Kidney (tissue), 14 donors: Measurements from ENCODE around the gene SF3B1. TPM values are rescaled to one million over a fixed set of nuclear protein-coding genes. Genes with fewer than 3 reads are reported as not detected.
"Not testable (repeated sequence)": the region's sequence is repeated elsewhere in the genome, so short reads cannot be mapped to it uniquely, and the experiment has no call there.

Experiments
- DNase-seq, 5 donors: peaks; one replicate each; pipeline ENCODE4 v3.0.0-alpha.2; 2013 to 2020
- FAIRE-seq: peaks from 2 replicates; lab custom pipeline; 2012; peaks lifted over from hg19 to GRCh38; lab: Jason Lieb, UNC
- H3K27ac ChIP-seq, 2 donors: one replicate each; pipeline ENCODE4 v1.7.0; 2013; ENCODE audit warnings: low read depth in 2 of 2, low read length in 2 of 2, inconsistent platforms in 1 of 2
- H3K27me3 ChIP-seq: one replicate; pipeline ENCODE4 v1.7.1; 2013; ENCODE audit warnings: low read length, inconsistent platforms; ENCODE audit not compliant: control insufficient read depth, insufficient read depth
- H3K36me3 ChIP-seq, 3 donors: one replicate each; pipeline versions ENCODE4 v1.7.0 to v1.7.1; 2013; ENCODE audit warnings: low read length in 3 of 3, control low read depth in 1 of 3, inconsistent platforms in 1 of 3; ENCODE audit not compliant: insufficient read depth in 3 of 3, control insufficient read depth in 2 of 3
- H3K4me1 ChIP-seq, 3 donors: one replicate each; pipeline versions ENCODE4 v1.7.0 to v1.7.1; 2013; ENCODE audit warnings: low read length in 3 of 3, inconsistent platforms in 1 of 3, low read depth in 1 of 3; ENCODE audit not compliant: control insufficient read depth in 2 of 3, insufficient read depth in 2 of 3
- H3K4me3 ChIP-seq, 3 donors: one replicate each; pipeline versions ENCODE4 v1.7.0 to v1.8.1; 2013; ENCODE audit warnings: low read length in 3 of 3, control low read depth in 1 of 3, inconsistent platforms in 1 of 3
- H3K9ac ChIP-seq, 3 donors: one replicate each; pipeline versions ENCODE4 v1.7.0 to v1.7.1; 2013; ENCODE audit warnings: low read length in 3 of 3, control low read depth in 1 of 3, inconsistent platforms in 1 of 3
- H3K9me3 ChIP-seq, 3 donors: one replicate each; pipeline versions ENCODE4 v1.7.0 to v1.7.1; 2013; ENCODE audit warnings: low read length in 3 of 3, control low read depth in 1 of 3, inconsistent platforms in 1 of 3; ENCODE audit not compliant: control insufficient read depth in 2 of 3, insufficient read depth in 1 of 3
- CTCF ChIP-seq: IDR thresholded peaks from 3 replicates; pipeline ENCODE4 v1.5.1; 2012; ENCODE audit warnings: mild to moderate bottlenecking, moderate library complexity, borderline replicate concordance; ENCODE audit not compliant: insufficient read depth; ENCODE audit errors: extremely low read depth
- intact Hi-C: fragments of 100-400 bp; cut with DNase I; formaldehyde crosslinking; loops from one replicate; pipeline ENCODE4 v1.11.1; 2022
- polyA plus RNA-seq: library from polyadenylated mRNA; stranded (reverse); fragments of 350-450 nt; fragmentation: Illumina TruSeq; extraction: RNeasy Lipid Tissue Mini Kit (QIAGEN cat#74804); gene quantifications from one replicate; pipeline ENCODE4 v1.2.3, GENCODE V29; 2014; ENCODE audit warnings: low read depth, low replicate concordance; ENCODE audit not compliant: insufficient read depth
- total RNA-seq: library from RNA; stranded (reverse); fragmentation: NEBNext Ultra II Directional; extraction: Animal tissue kit (Norgen Biotek cat#: 25700); gene quantifications from one replicate; pipeline ENCODE4 v1.2.1, GENCODE V29; 2021
- donor health status: control.
- donor health status: control.
- donor health status: control.
- donor health status: control.
- donor health status: control.
- donor health status: DM: yes; HTN: yes; CAD: no.
- donor health status: Normal renal cell carcinoma (clear cell type).

SF3B1 gene
- total and polyA plus RNA-seq, 2 donors from 2014 or later: 185 to 244 TPM

- no peak for DNase-seq
- H3K9ac ChIP-seq: no peak overlapping the region
- no peak overlapping the region for H3K27ac ChIP-seq
- FAIRE-seq: no peak
- H3K9me3 ChIP-seq: no peaks in the 10 kb centered on the region
- no peaks in the 10 kb centered on the region for H3K27me3 ChIP-seq
- peaks cover 0 to 3% (median 0%) of the 10 kb centered on the region in 3 donors for H3K4me1 ChIP-seq
- no peak overlapping the region for H3K4me3 ChIP-seq
- no peaks in the 10 kb centered on the region for H3K36me3 ChIP-seq
- no peak for TF ChIP-seq CTCF
- intact Hi-C loops: no loop called here
Measured at GRCh38 chr2:197372592-197372991, 62.2 kb downstream of the SF3B1 start.

GRCh38 chr2:197370664-197371063 is 64.2 kb downstream of the SF3B1 start:
- FAIRE-seq, H3K4me3 ChIP-seq, DNase-seq, H3K9ac ChIP-seq, H3K27ac ChIP-seq, intact Hi-C loops, H3K9me3 ChIP-seq, H3K36me3 ChIP-seq, H3K27me3 ChIP-seq, H3K4me1 ChIP-seq: not testable (repeated sequence)

GRCh38 chr2:197369933-197370320 is 64.9 kb downstream of the SF3B1 start:
- Histone ChIP-seq H3K27ac (no peak overlapping the region), H3K36me3 (no peaks in the 10 kb centered on the region), H3K4me1 (peaks cover 0 to 3% (median 0%) of the 10 kb centered on the region in 3 donors), H3K4me3 (no peak overlapping the region), H3K9me3 (no peaks in the 10 kb centered on the region), H3K27me3 (no peaks in the 10 kb centered on the region), H3K9ac (no peak overlapping the region)
- TF ChIP-seq CTCF: no peak
- intact Hi-C loops: no loop called here
- no peak for FAIRE-seq
- DNase-seq: no peak

GRCh38 chr2:197369228-197369932 is 65.4 kb downstream of the SF3B1 start:
- Histone ChIP-seq H3K9me3 (no peaks in the 10 kb centered on the region), H3K27me3 (no peaks in the 10 kb centered on the region), H3K9ac (no peak overlapping the region), H3K4me1 (peaks cover 0 to 3% (median 0%) of the 10 kb centered on the region in 3 donors), H3K36me3 (no peaks in the 10 kb centered on the region), H3K27ac (no peak overlapping the region), H3K4me3 (no peak overlapping the region)
- intact Hi-C loops: no loop called here
- no peak for FAIRE-seq
- no peak for TF ChIP-seq CTCF
- DNase-seq: peak in 1 of 5 donors; percentile 72
